ENCODE data around the gene NEDD4. TPM values are rescaled to one million over a fixed set of nuclear protein-coding genes. Genes with fewer than 3 reads are reported as not detected.

NEDD4 gene
- polyA plus RNA-seq, 1 donor from 2014 or later: 1.6 TPM

DNA sequence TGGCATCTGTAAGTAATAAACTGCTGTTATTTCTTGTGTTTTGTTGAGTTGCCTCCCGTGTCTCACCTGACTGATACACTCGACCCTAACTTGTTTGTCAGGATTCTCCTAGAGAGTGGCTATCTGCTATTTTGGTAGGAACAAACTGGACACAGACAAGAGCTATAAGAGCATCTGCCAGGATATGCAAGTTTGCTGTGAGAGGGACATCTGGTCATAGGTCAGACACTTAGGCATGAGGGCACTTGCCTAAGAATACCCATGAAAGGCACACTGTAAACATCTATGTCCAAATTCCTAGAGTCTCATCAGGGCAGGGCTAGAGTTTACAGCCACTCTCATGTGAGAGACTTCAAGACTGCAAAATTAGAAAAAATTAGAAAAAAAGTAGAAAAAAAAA, 32.5 kb downstream of the NEDD4 start:
- H3K4me3 ChIP-seq (ENCODE audit: low read length): no peak overlapping the region
- no peaks in the 10 kb centered on the region for H3K9me3 ChIP-seq (ENCODE audit: low read length)
- H3K27me3 ChIP-seq (ENCODE audit: insufficient read depth, low read depth, low read length): no peaks in the 10 kb centered on the region
- no peaks in the 10 kb centered on the region for H3F3A ChIP-seq (ENCODE audit: insufficient read depth, low read length, poor library complexity, severe bottlenecking)
- H2AFZ ChIP-seq (ENCODE audit: low read depth, low read length): no peak overlapping the region
- no peaks in the 10 kb centered on the region for H3K9me2 ChIP-seq (ENCODE audit: insufficient read depth, low read length)
- H3K9ac ChIP-seq (ENCODE audit: low read length): no peak overlapping the region
- H4K20me1 ChIP-seq (ENCODE audit: insufficient read depth): no peaks in the 10 kb centered on the region
- no peak overlapping the region for H3K27ac ChIP-seq (ENCODE audit: low read length)
- no peaks in the 10 kb centered on the region for H3K79me2 ChIP-seq (replicated peaks; ENCODE audit: insufficient read depth, low read length)
- TF ChIP-seq EP300 (conservative IDR thresholded peaks at IDR 0.05; ENCODE audit: poor library complexity, severe bottlenecking) (no peak), EZH2 (IDR thresholded peaks at IDR 0.05; ENCODE audit: borderline replicate concordance, insufficient read depth, low read length, poor library complexity, severe bottlenecking) (no peak), RAD21 (conservative IDR thresholded peaks at IDR 0.05) (no peak), SMC3 (conservative IDR thresholded peaks at IDR 0.05; ENCODE audit: poor library complexity) (no peak), MXI1 (conservative IDR thresholded peaks at IDR 0.05; ENCODE audit: poor library complexity, severe bottlenecking) (no peak), CTCF (IDR thresholded peaks at IDR 0.05; ENCODE audit: poor library complexity, severe bottlenecking) (no peak), POLR2AphosphoS5 (IDR thresholded peaks at IDR 0.05) (no peak), TAF1 (IDR thresholded peaks at IDR 0.05; ENCODE audit: low read depth) (no peak), REST (IDR thresholded peaks at IDR 0.05; ENCODE audit: borderline replicate concordance) (no peak)
- no peaks in the 10 kb centered on the region for H3K36me3 ChIP-seq (ENCODE audit: insufficient read depth, low read length)
- H3K4me2 ChIP-seq (ENCODE audit: low read length): no peak overlapping the region

DNA sequence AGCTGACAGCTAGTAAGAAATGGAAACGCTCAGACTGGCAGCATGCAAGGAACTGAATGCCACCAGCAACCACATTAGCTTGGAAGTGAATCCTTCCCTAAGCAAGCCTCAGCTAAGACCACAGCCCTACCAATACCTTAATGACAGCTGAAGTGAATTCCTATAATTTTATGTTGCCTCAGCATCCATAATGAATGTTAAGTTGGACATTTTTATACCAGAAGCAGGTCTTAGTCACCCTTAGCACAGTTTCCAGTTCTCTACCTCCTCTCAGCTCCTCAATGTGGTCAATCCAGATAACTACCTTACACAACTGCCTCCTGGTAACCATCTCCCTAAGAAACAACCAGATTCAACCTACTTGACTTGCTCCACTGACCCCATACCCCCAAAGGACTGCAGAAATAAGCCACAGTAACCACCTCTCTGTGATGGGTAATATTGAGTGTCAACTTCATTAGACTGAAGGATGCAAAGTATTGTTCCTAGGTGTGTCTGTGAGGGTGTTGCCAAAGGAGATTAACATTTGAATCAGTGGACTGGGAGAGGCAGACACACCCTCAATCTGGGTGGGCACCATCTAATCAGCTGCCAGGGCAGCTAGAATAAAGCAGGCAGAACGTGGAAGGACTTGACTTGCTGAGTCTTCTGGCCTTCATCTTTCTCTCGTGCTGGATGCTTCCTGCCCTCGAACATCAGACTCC, 33.5 kb downstream of the NEDD4 start:
- Histone ChIP-seq H3F3A (ENCODE audit: insufficient read depth, low read length, poor library complexity, severe bottlenecking) (no peaks in the 10 kb centered on the region), H4K20me1 (ENCODE audit: insufficient read depth) (no peaks in the 10 kb centered on the region), H3K36me3 (ENCODE audit: insufficient read depth, low read length) (no peaks in the 10 kb centered on the region), H3K4me3 (ENCODE audit: low read length) (no peak overlapping the region), H3K9ac (ENCODE audit: low read length) (no peak overlapping the region), H2AFZ (ENCODE audit: low read depth, low read length) (no peak overlapping the region), H3K27me3 (ENCODE audit: insufficient read depth, low read depth, low read length) (no peaks in the 10 kb centered on the region), H3K9me3 (ENCODE audit: low read length) (no peaks in the 10 kb centered on the region), H3K27ac (ENCODE audit: low read length) (no peak overlapping the region), H3K79me2 (replicated peaks; ENCODE audit: insufficient read depth, low read length) (no peaks in the 10 kb centered on the region), H3K4me2 (ENCODE audit: low read length) (no peak overlapping the region), H3K9me2 (ENCODE audit: insufficient read depth, low read length) (no peaks in the 10 kb centered on the region)
- TF ChIP-seq TAF1 (IDR thresholded peaks at IDR 0.05; ENCODE audit: low read depth) (no peak), POLR2AphosphoS5 (IDR thresholded peaks at IDR 0.05) (no peak)

Data from neural cell (in vitro differentiated cells).